Measurements from ENCODE around the gene NPL.

The NPL gene

GRCh38 chr1:182762536-182762935, 27.0 kb upstream of the NPL start:
- no peaks in the 10 kb centered on the region for H3K27me3 ChIP-seq (ENCODE audit: insufficient read depth, poor library complexity, severe bottlenecking)
- no peak for DNase-seq (ENCODE audit: low read depth in 1 of 2, low spot score in 1 of 2)
- TF ChIP-seq REST (IDR thresholded peaks at IDR 0.05; ENCODE audit: insufficient replicate concordance, low read depth) (no peak), POLR2AphosphoS5 (IDR thresholded peaks at IDR 0.05; ENCODE audit: low read depth) (no peak), SPI1 (IDR thresholded peaks at IDR 0.05; ENCODE audit: borderline replicate concordance, low read depth) (no peak), CTCF (IDR thresholded peaks at IDR 0.05; ENCODE audit: insufficient read depth, low read length) (no peak), GABPA (IDR thresholded peaks at IDR 0.05; ENCODE audit: low read depth) (no peak)
- no peak overlapping the region for H3K27ac ChIP-seq (replicated peaks)
- H3K4me3 ChIP-seq (replicated peaks; ENCODE audit: insufficient read depth, low read length): no peak overlapping the region

- Histone ChIP-seq H3K27ac (replicated peaks) (no peak overlapping the region), H3K27me3 (ENCODE audit: insufficient read depth, poor library complexity, severe bottlenecking) (no peaks in the 10 kb centered on the region), H3K4me3 (replicated peaks; ENCODE audit: insufficient read depth, low read length) (no peak overlapping the region)
- TF ChIP-seq GABPA (IDR thresholded peaks at IDR 0.05; ENCODE audit: low read depth) (no peak), REST (IDR thresholded peaks at IDR 0.05; ENCODE audit: insufficient replicate concordance, low read depth) (no peak), CTCF (IDR thresholded peaks at IDR 0.05; ENCODE audit: insufficient read depth, low read length) (no peak), POLR2AphosphoS5 (IDR thresholded peaks at IDR 0.05; ENCODE audit: low read depth) (no peak), SPI1 (IDR thresholded peaks at IDR 0.05; ENCODE audit: borderline replicate concordance, low read depth) (no peak)
- no peak for DNase-seq (ENCODE audit: low read depth in 1 of 2, low spot score in 1 of 2)
These were observed 25.4 kb upstream of the NPL start for GRCh38 chr1:182764029-182764727.

GRCh38 chr1:182765391-182765790, 24.2 kb upstream of the NPL start:
- no peak for DNase-seq (ENCODE audit: low read depth in 1 of 2, low spot score in 1 of 2)
- TF ChIP-seq REST (IDR thresholded peaks at IDR 0.05; ENCODE audit: insufficient replicate concordance, low read depth) (no peak), CTCF (IDR thresholded peaks at IDR 0.05; ENCODE audit: insufficient read depth, low read length) (no peak), SPI1 (IDR thresholded peaks at IDR 0.05; ENCODE audit: borderline replicate concordance, low read depth) (no peak), POLR2AphosphoS5 (IDR thresholded peaks at IDR 0.05; ENCODE audit: low read depth) (no peak), GABPA (IDR thresholded peaks at IDR 0.05; ENCODE audit: low read depth) (no peak)
- no peaks in the 10 kb centered on the region for H3K27me3 ChIP-seq (ENCODE audit: insufficient read depth, poor library complexity, severe bottlenecking)

More at GRCh38 chr1:182765391-182765790, 24.2 kb upstream of the NPL start:
- H3K27ac ChIP-seq (replicated peaks): no peak overlapping the region
- H3K4me3 ChIP-seq (replicated peaks; ENCODE audit: insufficient read depth, low read length): no peak overlapping the region

All from HL-60 (cell line).